ENCODE measurements around the gene RNF212B.

RNF212B gene

GRCh38 chr14:23299211-23299957 lies 61.6 kb downstream of the RNF212B start:
- Histone ChIP-seq H3K27ac (ENCODE audit: low read depth, low read length) (peak overlapping the region; percentile 10), H3K4me3 (ENCODE audit: low read depth in 1 of 2, low read length in 2 of 2) (no peak overlapping the region), H3K4me1 (ENCODE audit: insufficient read depth, low read length) (peaks cover 19% of the 10 kb centered on the region), H3K36me3 (ENCODE audit: insufficient read depth, low read length) (peaks cover 15% of the 10 kb centered on the region), H3K9me3 (ENCODE audit: low read length) (no peaks in the 10 kb centered on the region), H3K9ac (ENCODE audit: low read length) (no peak overlapping the region), H3K27me3 (ENCODE audit: control insufficient read depth in 1 of 2, insufficient read depth in 2 of 2, low read length in 2 of 2) (no peaks in the 10 kb centered on the region)

- Histone ChIP-seq H3K9me3 (ENCODE audit: low read length) (no peaks in the 10 kb centered on the region), H3K4me1 (ENCODE audit: insufficient read depth, low read length) (peaks cover 16% of the 10 kb centered on the region)
These were observed 62.4 kb downstream of the RNF212B start for GRCh38 chr14:23299986-23300686.

GRCh38 chr14:23300687-23301223 lies 63.0 kb downstream of the RNF212B start:
- Histone ChIP-seq H3K27ac (ENCODE audit: low read depth, low read length) (peak overlapping the region; percentile 88), H3K9ac (ENCODE audit: low read length) (peak overlapping the region; percentile 98), H3K4me3 (ENCODE audit: low read depth in 1 of 2, low read length in 2 of 2) (peak overlapping the region; percentile 53 to 77), H3K9me3 (ENCODE audit: low read length) (no peaks in the 10 kb centered on the region), H3K4me1 (ENCODE audit: insufficient read depth, low read length) (peaks cover 15% of the 10 kb centered on the region), H3K36me3 (ENCODE audit: insufficient read depth, low read length) (peaks cover 15% of the 10 kb centered on the region), H3K27me3 (ENCODE audit: control insufficient read depth in 1 of 2, insufficient read depth in 2 of 2, low read length in 2 of 2) (no peaks in the 10 kb centered on the region)

More at GRCh38 chr14:23299986-23300686, 62.4 kb downstream of the RNF212B start:
- H3K9ac ChIP-seq (ENCODE audit: low read length): peak overlapping the region; percentile 98
- H3K27me3 ChIP-seq (ENCODE audit: control insufficient read depth in 1 of 2, insufficient read depth in 2 of 2, low read length in 2 of 2): no peaks in the 10 kb centered on the region
- peak overlapping the region; percentile 53 to 77 for H3K4me3 ChIP-seq (ENCODE audit: low read depth in 1 of 2, low read length in 2 of 2)
- peaks cover 15% of the 10 kb centered on the region for H3K36me3 ChIP-seq (ENCODE audit: insufficient read depth, low read length)
- H3K27ac ChIP-seq (ENCODE audit: low read depth, low read length): peak overlapping the region; percentile 88

- Histone ChIP-seq H3K9ac (ENCODE audit: low read length) (no peak overlapping the region), H3K27ac (ENCODE audit: low read depth, low read length) (peak overlapping the region; percentile 91), H3K4me3 (ENCODE audit: low read depth in 1 of 2, low read length in 2 of 2) (peak overlapping the region; percentile 70 to 82), H3K4me1 (ENCODE audit: insufficient read depth, low read length) (peaks cover 21% of the 10 kb centered on the region), H3K36me3 (ENCODE audit: insufficient read depth, low read length) (peaks cover 15% of the 10 kb centered on the region), H3K27me3 (ENCODE audit: control insufficient read depth in 1 of 2, insufficient read depth in 2 of 2, low read length in 2 of 2) (no peaks in the 10 kb centered on the region), H3K9me3 (ENCODE audit: low read length) (no peaks in the 10 kb centered on the region)
These were observed 63.7 kb downstream of the RNF212B start for GRCh38 chr14:23301288-23301968.

GRCh38 chr14:23301969-23302289 lies 64.2 kb downstream of the RNF212B start:
- Histone ChIP-seq H3K9ac (ENCODE audit: low read length) (peak overlapping the region; percentile 64), H3K4me3 (ENCODE audit: low read depth in 1 of 2, low read length in 2 of 2) (peak overlapping the region; percentile 70 to 82), H3K27ac (ENCODE audit: low read depth, low read length) (peak overlapping the region; percentile 91), H3K36me3 (ENCODE audit: insufficient read depth, low read length) (peaks cover 11% of the 10 kb centered on the region), H3K4me1 (ENCODE audit: insufficient read depth, low read length) (peaks cover 21% of the 10 kb centered on the region), H3K9me3 (ENCODE audit: low read length) (no peaks in the 10 kb centered on the region), H3K27me3 (ENCODE audit: control insufficient read depth in 1 of 2, insufficient read depth in 2 of 2, low read length in 2 of 2) (no peaks in the 10 kb centered on the region)

- H3K36me3 ChIP-seq (ENCODE audit: insufficient read depth, low read length): peaks cover 4% of the 10 kb centered on the region
- no peaks in the 10 kb centered on the region for H3K9me3 ChIP-seq (ENCODE audit: low read length)
- peak within 1 kb of the TSS; percentile 64 for H3K9ac ChIP-seq (ENCODE audit: low read length)
- peak within 1 kb of the TSS; percentile 91 for H3K27ac ChIP-seq (ENCODE audit: low read depth, low read length)
- peak within 1 kb of the TSS; percentile 70 to 82 for H3K4me3 ChIP-seq (ENCODE audit: low read depth in 1 of 2, low read length in 2 of 2)
- no peaks in the 10 kb centered on the region for H3K27me3 ChIP-seq (ENCODE audit: control insufficient read depth in 1 of 2, insufficient read depth in 2 of 2, low read length in 2 of 2)
- peaks cover 27% of the 10 kb centered on the region for H3K4me1 ChIP-seq (ENCODE audit: insufficient read depth, low read length)
These were observed 64.8 kb downstream of the RNF212B start, which contains the start of gene PPP1R3E for GRCh38 chr14:23302290-23303225. Gene PPP1R3E, minus strand, starts transcription at chr14:23302859. Its CDS starts 283 bp downstream, at chr14:23302576.

GRCh38 chr14:23306412-23307145 lies 68.8 kb downstream of the RNF212B start, which contains the start of gene BCL2L2:
Gene BCL2L2, plus strand, starts transcription at chr14:23306833. Its CDS starts 935 bp downstream, at chr14:23307768.
- Histone ChIP-seq H3K27ac (ENCODE audit: low read depth, low read length) (peak within 1 kb of the TSS; percentile 92), H3K9ac (ENCODE audit: low read length) (peak within 1 kb of the TSS; percentile 87), H3K36me3 (ENCODE audit: insufficient read depth, low read length) (peaks cover 33% of the 10 kb centered on the region), H3K4me3 (ENCODE audit: low read depth in 1 of 2, low read length in 2 of 2) (peak within 1 kb of the TSS; percentile 90 to 95), H3K9me3 (ENCODE audit: low read length) (no peaks in the 10 kb centered on the region), H3K27me3 (ENCODE audit: control insufficient read depth in 1 of 2, insufficient read depth in 2 of 2, low read length in 2 of 2) (no peaks in the 10 kb centered on the region), H3K4me1 (ENCODE audit: insufficient read depth, low read length) (peaks cover 35% of the 10 kb centered on the region)

GRCh38 chr14:23307146-23307530 lies 69.4 kb downstream of the RNF212B start:
- Histone ChIP-seq H3K27me3 (ENCODE audit: control insufficient read depth in 1 of 2, insufficient read depth in 2 of 2, low read length in 2 of 2) (no peaks in the 10 kb centered on the region), H3K9ac (ENCODE audit: low read length) (peak overlapping the region; percentile 87), H3K9me3 (ENCODE audit: low read length) (no peaks in the 10 kb centered on the region), H3K4me1 (ENCODE audit: insufficient read depth, low read length) (peaks cover 35% of the 10 kb centered on the region), H3K36me3 (ENCODE audit: insufficient read depth, low read length) (peaks cover 37% of the 10 kb centered on the region), H3K4me3 (ENCODE audit: low read depth in 1 of 2, low read length in 2 of 2) (peak overlapping the region; percentile 90 to 95), H3K27ac (ENCODE audit: low read depth, low read length) (peak overlapping the region; percentile 92)

- Histone ChIP-seq H3K36me3 (ENCODE audit: insufficient read depth, low read length) (peaks cover 37% of the 10 kb centered on the region), H3K4me1 (ENCODE audit: insufficient read depth, low read length) (peaks cover 35% of the 10 kb centered on the region), H3K9ac (ENCODE audit: low read length) (peak overlapping the region; percentile 87), H3K27me3 (ENCODE audit: control insufficient read depth in 1 of 2, insufficient read depth in 2 of 2, low read length in 2 of 2) (no peaks in the 10 kb centered on the region), H3K9me3 (ENCODE audit: low read length) (no peaks in the 10 kb centered on the region), H3K4me3 (ENCODE audit: low read depth in 1 of 2, low read length in 2 of 2) (peak overlapping the region; percentile 90 to 95), H3K27ac (ENCODE audit: low read depth, low read length) (peak overlapping the region; percentile 92)
These were observed 70.2 kb downstream of the RNF212B start for GRCh38 chr14:23307687-23308644.
